Measurements from ENCODE around the gene INTS4.
A peak's percentile ranks its signal among the peaks of the same experiment; 100 is the strongest.
"Not testable (repeated sequence)": the region's sequence is repeated elsewhere in the genome, so short reads cannot be mapped to it uniquely, and the experiment has no call there.

INTS4 gene

DNA sequence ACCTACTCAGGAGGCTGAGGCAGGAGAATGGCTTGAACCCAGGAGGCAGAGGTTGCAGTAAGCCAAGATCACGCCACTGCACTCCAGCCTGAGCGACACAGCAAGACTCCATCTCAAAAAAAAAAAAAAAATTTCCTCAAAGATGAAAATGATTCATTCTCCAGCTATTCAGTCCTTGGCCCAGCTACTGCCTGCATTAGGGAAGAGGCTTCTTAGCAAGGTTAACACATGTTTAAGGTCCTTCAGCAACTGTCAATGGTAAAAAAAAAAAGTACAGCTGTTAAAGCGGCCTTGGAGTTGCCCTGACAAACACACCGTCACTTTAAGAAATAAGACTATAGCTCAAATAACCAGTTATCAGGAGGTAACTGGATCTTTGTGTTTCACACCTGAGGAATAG is 116.2 kb downstream of the INTS4 start:
- not testable (repeated sequence) for DNase-seq (ENCODE audit: low spot score)

DNA sequence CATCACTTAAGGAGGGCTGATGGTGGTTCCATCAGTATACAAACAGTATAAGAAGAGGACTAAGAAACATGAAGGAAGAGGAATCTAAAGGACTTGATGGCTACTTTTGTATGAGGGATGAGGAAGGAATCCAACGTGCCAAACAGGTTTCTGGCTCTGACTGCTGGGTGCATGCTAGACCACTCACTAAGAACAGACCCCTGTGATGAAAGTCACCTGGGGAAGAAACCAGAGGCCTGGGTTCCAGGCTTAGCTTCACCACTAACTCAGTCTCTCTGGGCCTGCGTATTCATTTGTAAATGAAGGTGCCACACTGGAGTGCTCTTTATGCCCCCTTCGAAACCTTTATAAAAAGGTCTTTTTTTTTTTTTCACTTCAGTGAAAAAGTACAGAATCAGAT is 118.4 kb downstream of the INTS4 start:
- DNase-seq (ENCODE audit: low spot score), result no peak

DNA sequence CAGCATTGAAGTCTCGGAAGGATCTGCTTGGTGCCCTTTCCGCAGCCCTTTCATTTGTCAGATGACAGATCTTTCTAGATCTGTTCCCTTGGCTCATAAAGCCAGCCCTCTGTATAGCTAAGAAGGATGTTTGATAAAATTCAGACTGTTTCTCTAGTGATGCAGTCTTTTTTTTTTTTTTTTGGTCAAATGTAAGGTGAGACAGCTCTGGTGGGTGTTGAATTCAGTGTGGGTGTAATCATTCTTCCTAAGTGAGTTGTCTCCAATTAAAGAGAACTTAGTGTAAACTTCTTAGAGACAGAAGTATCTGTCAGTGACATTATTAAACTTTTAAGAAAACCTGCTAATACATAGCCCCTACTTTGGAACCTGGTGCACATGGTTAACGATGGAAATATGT is 120.3 kb downstream of the INTS4 start:
- DNase-seq (ENCODE audit: low spot score), result no peak

DNA sequence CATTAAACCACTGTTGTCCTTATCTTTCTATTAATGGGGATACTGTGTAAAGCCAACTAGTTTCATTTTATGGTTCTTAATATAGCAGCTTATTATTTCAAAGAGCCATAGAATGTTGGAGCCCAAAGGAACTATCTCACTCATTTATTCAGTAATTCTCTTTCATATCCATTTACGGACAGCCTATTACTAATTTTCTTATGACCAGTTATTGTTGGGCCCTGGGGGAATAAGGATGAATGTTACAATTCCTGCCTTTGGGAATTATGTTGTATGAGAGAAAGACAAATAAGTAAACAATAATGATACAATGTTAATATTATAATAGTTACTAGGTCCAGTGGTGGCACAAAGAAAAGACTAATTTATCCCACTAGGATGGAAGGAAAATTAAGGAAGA is 121.1 kb downstream of the INTS4 start:
- DNase-seq (ENCODE audit: low spot score), result peak; percentile 55

DNA sequence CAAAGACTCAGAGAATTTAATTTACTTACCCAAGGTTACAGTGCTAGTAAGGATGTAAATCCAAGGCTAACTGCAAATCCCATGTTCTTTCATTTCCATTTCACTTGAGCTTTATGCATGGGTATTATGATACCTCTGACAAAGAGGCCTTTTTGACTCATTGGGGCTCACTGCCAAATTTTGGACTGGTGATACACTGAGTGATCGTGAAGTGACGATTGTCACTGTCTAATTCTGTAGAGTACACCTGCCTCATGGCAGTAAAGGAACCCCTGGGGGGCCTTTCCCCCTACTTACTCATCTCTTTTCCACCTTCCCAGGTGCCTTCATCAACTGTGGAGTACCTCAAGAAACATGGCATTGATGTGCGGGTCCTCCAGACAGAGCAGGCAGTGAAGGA is 122.6 kb downstream of the INTS4 start:
- DNase-seq (ENCODE audit: low spot score), result no peak

DNA sequence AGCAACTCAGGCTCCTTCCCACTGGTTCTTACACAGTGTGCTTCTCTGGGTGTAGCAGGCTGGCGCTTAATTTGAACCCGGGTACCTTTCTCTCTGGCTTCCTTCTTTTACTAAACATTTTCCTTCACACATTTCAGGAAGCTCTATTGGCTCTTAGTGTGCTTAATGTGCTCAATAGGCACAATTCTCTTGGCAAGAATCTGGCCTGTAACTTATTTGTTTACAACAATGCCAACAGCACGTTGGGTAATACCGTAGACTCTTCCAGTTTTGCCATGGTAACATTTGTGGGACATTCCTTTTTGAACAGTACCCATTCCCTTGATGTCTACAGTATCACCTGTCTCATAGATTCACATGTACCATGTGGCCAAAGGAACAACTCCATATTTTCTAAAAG is 125.7 kb downstream of the INTS4 start:
- DNase-seq (ENCODE audit: low spot score), result no peak

DNA sequence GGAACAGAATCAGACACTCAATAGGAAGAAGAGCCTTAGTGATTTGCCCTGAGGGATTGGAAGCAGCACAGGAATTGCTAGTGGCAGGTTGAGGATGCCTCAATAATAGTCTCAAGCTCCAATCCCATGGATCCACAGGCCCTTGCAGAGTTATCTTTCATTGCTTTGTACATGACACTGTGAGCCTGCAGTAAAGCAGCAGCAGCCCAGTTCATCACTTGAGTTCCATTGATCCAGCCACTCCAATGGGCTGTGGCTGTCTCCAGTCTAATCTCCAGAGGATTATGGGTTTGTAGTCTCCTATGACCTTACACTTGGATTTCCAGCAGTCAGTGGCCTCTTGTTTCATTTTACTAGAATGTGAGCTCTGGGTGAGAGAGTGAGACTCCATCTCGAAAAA is 128.1 kb downstream of the INTS4 start:
- no peak for DNase-seq (ENCODE audit: low spot score)

DNA sequence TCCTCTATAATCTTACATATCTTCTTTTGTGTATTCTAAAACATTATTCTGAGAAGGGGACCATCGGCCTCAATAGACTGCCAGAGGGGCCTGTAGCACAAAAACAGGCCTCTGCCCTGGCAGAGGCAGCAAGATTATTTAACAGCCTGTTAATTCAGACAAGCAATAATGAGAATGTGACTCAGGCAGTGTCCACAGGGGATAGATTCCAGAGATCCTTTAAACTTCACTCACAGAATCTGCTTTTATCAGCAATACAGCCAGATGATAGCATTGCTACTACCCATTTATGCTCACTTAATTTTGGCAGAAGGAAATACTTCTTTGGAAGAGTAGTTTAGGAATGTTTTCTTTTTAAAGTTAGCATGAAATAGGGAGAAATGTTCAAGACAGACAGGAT is 128.7 kb downstream of the INTS4 start:
- no peak for DNase-seq (ENCODE audit: low spot score)

DNA sequence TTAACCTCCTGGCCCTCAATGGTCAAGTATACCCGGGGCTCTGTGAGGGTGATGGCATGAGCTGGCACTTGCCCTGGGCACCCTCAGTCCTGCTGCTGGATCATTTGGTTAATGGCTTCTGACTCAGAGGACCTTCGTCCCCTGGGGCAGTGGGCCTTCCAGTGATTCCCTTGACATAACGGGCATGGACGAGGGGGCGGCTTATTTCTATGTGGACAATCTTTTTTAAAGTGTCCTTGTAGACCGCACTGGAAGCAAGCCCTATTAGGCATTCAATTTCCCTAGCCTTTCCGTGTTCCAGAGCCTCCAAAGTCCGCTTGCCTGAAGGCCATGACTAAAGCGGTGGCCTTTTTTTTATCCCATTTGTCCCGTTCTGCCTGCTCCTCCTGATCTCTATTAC is 133.0 kb downstream of the INTS4 start:
- not testable (repeated sequence) for DNase-seq (ENCODE audit: low spot score)

DNA sequence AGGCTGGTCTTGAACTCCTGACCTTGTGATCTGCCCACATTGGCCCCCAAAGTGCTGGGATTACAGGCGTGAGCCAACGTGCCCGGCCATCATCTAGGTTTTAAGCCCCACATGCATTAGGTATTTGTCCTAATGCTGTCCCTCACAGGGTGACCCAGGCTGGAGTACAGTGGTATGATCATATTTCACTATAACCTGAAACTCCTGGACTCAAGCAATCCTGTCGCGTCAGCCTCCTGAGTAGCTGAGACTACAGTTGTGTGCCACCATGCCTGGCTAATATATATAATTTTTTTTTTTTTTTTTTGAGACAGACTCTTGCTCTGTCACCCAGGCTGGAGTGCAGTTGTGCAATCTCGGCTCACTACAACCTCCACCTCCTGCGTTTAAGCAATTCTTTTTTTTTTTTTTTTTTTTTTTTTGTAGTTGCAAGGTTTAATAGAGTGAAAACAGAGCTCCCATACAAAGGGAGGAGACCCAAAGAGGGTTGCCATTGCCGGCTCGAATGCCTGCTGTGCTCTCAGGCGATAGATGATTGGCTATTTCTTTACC is 136.5 kb downstream of the INTS4 start:
- not testable (repeated sequence) for DNase-seq (ENCODE audit: low spot score)

DNA sequence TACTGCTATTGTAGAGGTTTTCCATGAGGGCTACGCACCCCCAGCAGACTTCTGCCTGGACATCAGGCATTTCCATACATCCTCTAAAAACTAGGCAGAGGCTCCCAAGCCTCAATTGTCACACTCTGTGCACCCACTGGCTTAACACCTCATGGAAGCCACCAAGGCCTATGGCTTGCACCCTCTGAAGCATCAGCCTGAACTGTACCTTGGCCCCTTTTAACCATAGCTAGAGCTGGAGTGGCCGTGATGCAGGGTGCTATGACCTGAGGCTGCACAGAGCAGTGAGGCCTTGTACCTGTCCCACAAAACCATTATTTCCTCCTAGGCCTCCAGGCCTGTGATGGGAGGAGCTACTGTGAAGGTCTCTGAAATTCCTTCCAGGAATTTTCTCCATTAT is 139.6 kb downstream of the INTS4 start:
- DNase-seq (ENCODE audit: low spot score), result no peak

DNA sequence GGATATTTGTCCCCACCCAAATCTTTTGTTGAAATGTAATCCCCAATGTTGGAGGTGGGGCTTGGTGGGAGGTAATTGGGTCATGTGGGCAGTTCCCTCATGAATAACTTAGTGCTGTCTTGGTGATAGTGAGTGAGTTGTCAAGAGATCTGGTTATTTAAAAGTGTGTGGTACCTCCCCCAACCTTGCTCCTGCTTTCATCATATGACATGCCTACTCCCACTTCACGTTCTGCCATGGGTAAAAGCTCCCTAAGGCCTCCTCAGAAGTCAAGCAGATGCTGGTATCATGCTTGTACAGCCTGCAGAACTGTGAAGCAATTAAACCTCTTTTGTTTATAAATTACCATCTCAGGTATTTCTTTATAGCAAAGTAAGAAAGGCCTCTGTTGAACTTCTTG is 143.0 kb downstream of the INTS4 start:
- DNase-seq (ENCODE audit: low spot score), result no peak

DNA sequence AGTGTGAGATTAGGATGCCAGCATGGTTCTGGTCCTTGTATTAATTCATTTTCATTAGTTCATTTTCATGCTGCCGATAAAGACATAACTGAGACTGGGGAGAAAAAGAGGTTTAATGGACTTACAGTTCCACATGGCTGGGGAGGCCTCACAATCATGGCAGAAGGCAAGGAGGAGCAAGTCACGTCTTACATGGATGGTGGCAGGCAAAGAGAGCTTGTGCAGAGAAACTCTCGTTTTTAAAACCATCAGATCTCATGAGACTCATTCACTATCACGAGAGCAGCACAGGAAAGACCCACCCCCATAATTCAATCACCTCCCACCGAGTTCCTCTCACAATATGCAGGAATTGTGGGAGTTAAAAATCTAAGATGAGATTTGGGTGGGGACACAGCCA is 150.8 kb downstream of the INTS4 start:
- not testable (repeated sequence) for DNase-seq (ENCODE audit: low spot score)

DNA sequence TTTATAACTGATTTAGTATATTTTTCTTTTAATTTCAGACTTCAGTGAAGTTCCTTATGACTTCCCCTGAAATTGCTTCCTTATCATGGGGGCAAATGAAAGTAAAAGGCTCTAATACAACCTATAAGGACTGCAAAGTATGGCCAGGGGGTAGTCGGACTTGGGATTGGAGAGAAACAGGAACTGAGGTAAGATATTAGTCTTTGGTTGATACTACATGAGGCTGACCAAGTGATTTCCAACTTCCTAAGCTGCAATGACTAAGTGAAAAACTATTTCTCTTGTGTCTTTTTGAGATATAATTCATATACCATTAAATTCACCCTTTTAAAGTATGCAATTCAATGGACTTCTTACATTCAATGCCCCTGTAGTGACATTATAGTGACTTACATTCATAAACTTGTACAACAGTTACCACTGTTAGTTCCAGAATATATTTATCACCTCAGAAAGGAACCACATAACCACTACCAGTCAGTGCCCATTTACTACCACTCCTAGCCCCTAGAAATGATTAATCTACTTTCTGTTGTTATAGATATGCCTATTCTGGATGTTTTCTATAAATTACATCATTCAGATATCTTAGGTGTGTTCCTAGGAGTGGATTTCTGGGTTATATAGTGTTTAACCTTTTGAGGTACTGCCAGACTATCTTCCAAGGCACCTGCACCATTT is 151.9 kb downstream of the INTS4 start:
- DNase-seq (ENCODE audit: low spot score), result peak; percentile 28

DNA sequence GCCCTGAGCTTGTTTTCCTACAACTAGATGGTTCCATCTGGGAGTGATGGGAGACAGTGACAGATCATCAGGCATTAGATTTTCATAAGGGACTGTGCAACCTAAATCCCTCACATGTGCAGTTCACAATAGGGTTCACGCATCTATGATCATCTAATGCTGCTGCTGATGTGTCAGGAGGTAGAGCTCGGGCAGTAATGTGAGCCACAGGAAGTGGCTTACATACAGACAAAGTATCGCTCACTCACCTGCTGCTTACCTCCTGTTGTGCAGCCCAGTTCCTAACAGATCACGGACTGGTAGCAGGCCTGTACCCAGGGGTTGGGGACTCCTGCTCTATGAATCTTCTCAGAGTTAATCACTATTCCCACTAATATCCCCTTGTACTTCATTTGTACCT is 161.2 kb downstream of the INTS4 start:
- DNase-seq (ENCODE audit: low spot score), result no peak

DNA sequence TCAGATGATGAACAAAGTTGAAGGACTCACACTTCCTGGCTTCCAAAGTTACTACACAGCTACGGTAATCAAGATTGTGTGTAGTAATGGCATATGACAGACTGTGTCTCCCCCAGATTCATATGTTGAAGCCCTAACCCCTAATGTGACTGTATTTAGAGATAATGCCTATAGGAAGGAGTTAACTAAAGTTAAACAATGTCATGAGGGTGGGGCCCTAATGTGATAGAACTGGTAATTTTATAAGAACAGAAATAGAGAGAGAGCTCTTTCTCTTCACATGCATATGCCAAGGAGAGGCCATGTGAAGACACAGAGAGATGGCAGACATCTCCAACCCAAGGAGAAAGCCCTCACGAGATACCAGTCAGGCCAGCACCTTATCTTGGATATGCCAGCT is 165.5 kb downstream of the INTS4 start:
- no peak for DNase-seq (ENCODE audit: low spot score)

Data from COLO829 (cell line).